Vagina (tissue), 2 donors: ENCODE measurements around the gene CHIT1.

Experiments used
- POLR2A ChIP-seq, 2 donors: fragments of 450-650 bp; IDR thresholded peaks; one replicate each; pipeline ENCODE4 v1.6.1; 2017; ENCODE audit warnings: antibody characterized with exemption in 2 of 2, mild to moderate bottlenecking in 2 of 2, moderate library complexity in 2 of 2
- POLR2AphosphoS5 ChIP-seq, 2 donors: sonication (generic); formaldehyde crosslinking; IDR thresholded peaks; one replicate each; pipeline ENCODE4 v1.9.0; 2017; ENCODE audit warnings: antibody characterized with exemption in 2 of 2, mild to moderate bottlenecking in 2 of 2, low read depth in 1 of 2; ENCODE audit not compliant: insufficient read depth in 1 of 2
- TF ChIP-seq, protein P1 (sequence below), 3 experiments: fragments of 450-650 bp in 2 of 3; fragments of 200-600 bp in 1 of 3; sonication (generic) in 1 of 3; IDR thresholded peaks; one replicate each; pipeline ENCODE4 v1.5.1; 2017 to 2019; ENCODE audit warnings: antibody characterized with exemption in 3 of 3, mild to moderate bottlenecking in 2 of 3, moderate library complexity in 2 of 3

DNA sequence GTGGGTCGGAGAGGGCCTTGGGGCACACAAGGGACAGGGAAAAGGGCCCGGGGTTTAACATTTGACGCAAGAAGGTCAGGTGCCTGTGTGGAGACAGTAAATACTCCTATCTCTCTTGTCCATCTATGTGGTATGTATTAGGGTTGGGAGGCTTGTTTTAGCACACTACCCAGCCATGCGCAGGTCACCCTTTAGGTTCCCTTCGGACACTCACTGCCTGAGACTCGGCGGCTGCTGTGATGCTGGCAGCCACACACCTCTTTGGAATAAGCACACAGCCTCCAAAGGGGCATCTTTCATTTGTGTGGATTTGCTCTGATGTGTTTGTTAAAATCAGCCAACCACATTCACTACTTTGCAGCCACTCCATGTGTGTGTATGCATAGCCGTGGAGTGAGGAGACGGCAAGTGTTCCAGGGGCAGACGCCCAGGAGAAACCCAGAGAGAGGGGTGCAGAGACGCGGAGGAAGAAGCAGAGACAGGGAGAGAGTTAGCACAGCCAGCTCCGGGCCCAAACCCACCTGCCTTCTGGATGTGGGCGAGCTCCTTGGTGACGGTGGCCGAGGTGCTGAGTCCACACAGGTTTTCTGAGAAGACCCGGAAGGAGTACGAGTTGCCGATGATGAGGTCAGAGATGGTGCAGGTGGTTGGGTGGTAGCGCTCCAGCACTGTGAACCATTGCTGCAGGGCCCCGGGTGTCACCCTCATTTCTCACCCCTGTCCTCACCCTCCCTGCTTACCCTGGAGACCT lies 59.5 kb downstream of the CHIT1 start:
- TF ChIP-seq, protein P1, sequence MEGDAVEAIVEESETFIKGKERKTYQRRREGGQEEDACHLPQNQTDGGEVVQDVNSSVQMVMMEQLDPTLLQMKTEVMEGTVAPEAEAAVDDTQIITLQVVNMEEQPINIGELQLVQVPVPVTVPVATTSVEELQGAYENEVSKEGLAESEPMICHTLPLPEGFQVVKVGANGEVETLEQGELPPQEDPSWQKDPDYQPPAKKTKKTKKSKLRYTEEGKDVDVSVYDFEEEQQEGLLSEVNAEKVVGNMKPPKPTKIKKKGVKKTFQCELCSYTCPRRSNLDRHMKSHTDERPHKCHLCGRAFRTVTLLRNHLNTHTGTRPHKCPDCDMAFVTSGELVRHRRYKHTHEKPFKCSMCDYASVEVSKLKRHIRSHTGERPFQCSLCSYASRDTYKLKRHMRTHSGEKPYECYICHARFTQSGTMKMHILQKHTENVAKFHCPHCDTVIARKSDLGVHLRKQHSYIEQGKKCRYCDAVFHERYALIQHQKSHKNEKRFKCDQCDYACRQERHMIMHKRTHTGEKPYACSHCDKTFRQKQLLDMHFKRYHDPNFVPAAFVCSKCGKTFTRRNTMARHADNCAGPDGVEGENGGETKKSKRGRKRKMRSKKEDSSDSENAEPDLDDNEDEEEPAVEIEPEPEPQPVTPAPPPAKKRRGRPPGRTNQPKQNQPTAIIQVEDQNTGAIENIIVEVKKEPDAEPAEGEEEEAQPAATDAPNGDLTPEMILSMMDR (IDR thresholded peaks at IDR 0.05), result no peak
- TF ChIP-seq POLR2A (IDR thresholded peaks at IDR 0.05) (no peak), POLR2AphosphoS5 (IDR thresholded peaks at IDR 0.05; ENCODE audit: insufficient read depth in 1 of 2, low read depth in 1 of 2) (no peak)
